D721Med (cell line): ENCODE data around the gene SMAP1.

Experiments used
- DNase-seq: peaks from one replicate; pipeline ENCODE4 v3.0.0; 2011; ENCODE audit warnings: low spot score; ENCODE audit not compliant: insufficient read length
- FAIRE-seq: peaks from 2 replicates; lab custom pipeline; 2011; peaks lifted over from hg19 to GRCh38; lab: Jason Lieb, UNC
- CTCF ChIP-seq: IDR thresholded peaks from 2 replicates; pipeline ENCODE4 v1.5.1; 2012; ENCODE audit warnings: mild to moderate bottlenecking, control low read depth; ENCODE audit not compliant: insufficient read depth; ENCODE audit errors: missing control alignments

SMAP1 gene

DNA sequence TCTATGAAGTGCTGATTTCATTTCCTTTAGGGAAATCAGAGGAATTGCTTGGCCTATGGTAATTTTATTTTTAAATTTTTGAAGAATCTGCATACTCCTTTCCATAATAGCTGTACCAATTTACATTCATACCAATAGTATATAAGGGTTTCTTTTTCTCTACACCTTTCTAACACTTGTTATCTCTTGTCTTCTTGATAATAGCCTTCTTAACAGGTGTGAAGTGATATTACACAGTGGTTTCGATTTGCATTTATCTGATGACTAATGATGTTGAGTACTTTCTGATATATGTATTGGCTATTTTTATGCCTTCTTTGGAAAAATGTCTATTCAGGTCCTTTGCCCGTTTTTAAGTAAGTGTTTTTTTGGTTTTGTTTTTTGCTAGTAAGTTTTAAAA is 40.8 kb downstream of the SMAP1 start:
- FAIRE-seq: no peak
- no peak for TF ChIP-seq CTCF
- DNase-seq: no peak

DNA sequence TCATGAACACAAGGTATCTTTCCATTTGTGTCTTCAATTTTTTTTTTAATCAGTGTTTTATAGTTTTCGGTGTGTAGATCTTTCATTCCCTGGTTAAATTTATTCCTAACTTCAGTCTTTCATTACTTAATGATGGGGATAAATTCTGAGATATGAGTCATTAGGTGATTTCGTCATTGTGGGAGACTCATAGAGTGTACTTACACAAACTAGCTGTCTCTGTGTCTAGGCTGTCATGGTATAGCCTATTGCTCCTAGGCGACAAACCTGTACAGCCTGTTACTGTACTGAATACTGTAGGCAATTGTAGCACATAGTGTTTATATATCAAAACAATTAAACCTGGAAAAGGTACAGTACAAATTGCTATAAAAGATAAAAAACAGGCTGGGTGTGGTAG is 42.1 kb downstream of the SMAP1 start:
- DNase-seq: no peak
- FAIRE-seq: no peak
- TF ChIP-seq CTCF: no peak

DNA sequence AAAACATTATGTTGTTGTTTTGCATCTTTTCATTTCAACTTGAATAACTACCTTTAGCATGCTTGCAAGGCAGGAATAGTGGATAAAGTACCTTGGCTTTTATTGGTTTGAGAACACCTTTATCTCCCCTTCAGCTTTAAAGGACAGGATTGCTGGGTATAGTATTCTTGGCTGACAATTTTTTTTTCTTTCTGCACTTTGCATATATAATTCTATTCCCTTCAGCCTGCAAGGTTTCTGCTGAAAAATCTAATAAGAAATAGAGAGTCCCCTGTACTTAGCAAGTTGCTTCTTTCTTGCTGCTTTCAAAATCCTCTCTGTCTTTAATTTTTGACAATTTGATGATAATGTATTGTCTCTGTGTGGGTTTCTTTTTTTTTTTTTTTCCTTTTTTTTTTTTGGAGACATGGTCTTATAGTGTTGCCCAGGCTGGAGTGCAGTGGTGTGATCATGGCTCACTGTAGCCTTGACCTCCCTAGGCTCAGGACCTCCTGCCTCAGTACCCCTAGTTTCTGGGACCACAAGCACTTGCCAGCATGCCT is 47.1 kb downstream of the SMAP1 start:
- no peak for DNase-seq
- FAIRE-seq: no peak
- TF ChIP-seq CTCF: no peak

- no peak for TF ChIP-seq CTCF
- DNase-seq (no peak), FAIRE-seq (no peak)
Observed at GRCh38 chr6:70717038-70717801, 49.5 kb downstream of the SMAP1 start.

- TF ChIP-seq CTCF: no peak
- FAIRE-seq (no peak), DNase-seq (no peak)
Observed at GRCh38 chr6:70724524-70724923, 56.8 kb downstream of the SMAP1 start.

- no peak for FAIRE-seq
Observed at GRCh38 chr6:70725817-70726415, 58.2 kb downstream of the SMAP1 start.

More at GRCh38 chr6:70725817-70726415, 58.2 kb downstream of the SMAP1 start:
- DNase-seq: no peak
- TF ChIP-seq CTCF: no peak
